ENCODE results near the gene SLC16A7. TPM values are rescaled to one million over a fixed set of nuclear protein-coding genes. Genes with fewer than 3 reads are reported as not detected.

Gene SLC16A7
- total and polyA plus RNA-seq, 4 donors = 0.88 to 60.2 (median 25.6) TPM

DNA sequence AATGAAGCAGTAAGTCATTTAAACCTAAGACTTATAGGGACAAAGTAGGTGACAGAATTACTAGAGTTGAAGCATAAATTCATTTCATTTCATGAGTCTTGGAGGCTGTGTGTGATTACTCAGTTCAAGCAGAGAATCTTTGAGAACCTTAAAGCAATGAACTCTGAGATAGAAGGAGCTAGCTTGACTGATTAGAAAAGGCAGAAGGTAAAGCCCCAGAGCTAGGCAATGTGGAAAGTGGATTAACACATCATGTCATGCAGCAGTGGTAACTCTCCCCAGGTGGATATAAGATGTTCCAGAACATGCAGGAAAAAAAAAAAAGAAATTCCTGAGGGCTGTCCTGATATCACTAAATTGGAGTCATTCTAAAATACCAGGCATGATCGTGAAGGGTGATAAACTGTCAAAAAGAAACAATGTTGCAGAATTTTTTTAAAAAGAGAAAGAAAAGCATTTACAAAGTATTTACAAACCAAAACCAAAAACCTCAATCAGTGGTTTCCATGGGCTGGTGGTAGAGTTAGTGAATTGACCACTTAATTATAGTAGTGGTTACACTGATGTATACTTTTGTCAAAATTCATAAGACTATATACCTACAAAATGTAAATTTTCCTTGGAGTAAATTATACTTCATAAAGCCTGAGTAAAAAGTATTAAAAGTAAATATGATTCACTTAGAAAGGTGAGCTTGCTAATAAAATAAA lies 12.7 kb upstream of the SLC16A7 start:
- DNase-seq (no peak), ATAC-seq (ENCODE audit: low FRiP score) (no peak)
- Histone ChIP-seq H3K27ac (ENCODE audit: low read depth in 1 of 2, low read length in 2 of 2) (no peak overlapping the region), H3K9me3 (ENCODE audit: control insufficient read depth, low read length) (no peaks in the 10 kb centered on the region), H3K4me3 (ENCODE audit: low read length in 2 of 2) (no peak overlapping the region), H3K4me1 (ENCODE audit: control insufficient read depth in 1 of 2, insufficient read depth in 2 of 2, low read length in 2 of 2) (no peaks in the 10 kb centered on the region), H3K27me3 (ENCODE audit: control insufficient read depth in 1 of 2, insufficient read depth in 2 of 2, low read length in 1 of 2) (no peaks in the 10 kb centered on the region), H3K36me3 (ENCODE audit: control insufficient read depth in 1 of 2, insufficient read depth in 2 of 2, low read length in 1 of 2) (no peaks in the 10 kb centered on the region)
- intact Hi-C loops (cut with DNase I) = no loop called here
- 50 to 55% methylated on average over 1 of the region's 1 CpG for WGBS, 2 donors

DNA sequence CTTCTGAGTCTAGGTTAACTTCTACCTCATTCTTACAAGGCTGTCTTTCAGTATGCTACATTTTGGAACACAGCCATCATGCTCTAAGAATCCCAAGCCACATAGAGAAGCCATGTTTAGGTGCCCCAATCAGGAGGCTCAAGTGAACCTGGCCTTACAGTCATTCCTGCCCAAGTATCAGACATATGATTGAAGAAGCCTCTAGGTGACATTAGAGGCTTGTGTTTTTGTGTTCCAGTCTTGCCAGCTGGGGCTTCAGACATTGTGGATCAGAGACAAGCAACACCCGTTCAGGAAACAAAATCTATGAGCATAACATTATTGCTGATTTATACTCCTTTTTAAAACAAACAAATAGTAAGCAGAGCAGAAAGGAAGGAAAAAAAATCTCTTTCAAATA lies 8.1 kb upstream of the SLC16A7 start:
- no peak overlapping the region for H3K27ac ChIP-seq (ENCODE audit: low read depth in 1 of 2, low read length in 2 of 2)
- 83 to 85% methylated on average over 1 of the region's 1 CpG for WGBS, 2 donors
- intact Hi-C loops (cut with DNase I) = no loop called here

GRCh38 chr12:59593761-59594160 lies 2.1 kb upstream of the SLC16A7 start:
- no peaks in the 10 kb centered on the region for H3K9me3 ChIP-seq (ENCODE audit: control insufficient read depth, low read length)
- no peak overlapping the region for H3K4me3 ChIP-seq (ENCODE audit: low read length in 2 of 2)
- no peaks in the 10 kb centered on the region for H3K27me3 ChIP-seq (ENCODE audit: control insufficient read depth in 1 of 2, insufficient read depth in 2 of 2, low read length in 1 of 2)
- intact Hi-C loops (cut with DNase I) = loop anchor here (10.0 kb wide), 2 partner anchors 139 to 211 kb away; no protein-coding TSS in a partner anchor
- 97 to 99% methylated on average over 1 of the region's 1 CpG for WGBS, 2 donors
- H3K4me1 ChIP-seq (ENCODE audit: control insufficient read depth in 1 of 2, insufficient read depth in 2 of 2, low read length in 2 of 2) = no peaks in the 10 kb centered on the region
- no peak for DNase-seq
- H3K36me3 ChIP-seq (ENCODE audit: control insufficient read depth in 1 of 2, insufficient read depth in 2 of 2, low read length in 1 of 2) = no peaks in the 10 kb centered on the region
- H3K27ac ChIP-seq (ENCODE audit: low read depth in 1 of 2, low read length in 2 of 2) = no peak overlapping the region
- no peak for ATAC-seq (ENCODE audit: low FRiP score)

More for the DNA sequence above, 8.1 kb upstream of the SLC16A7 start:
- no peaks in the 10 kb centered on the region for H3K27me3 ChIP-seq (ENCODE audit: control insufficient read depth in 1 of 2, insufficient read depth in 2 of 2, low read length in 1 of 2)
- no peaks in the 10 kb centered on the region for H3K36me3 ChIP-seq (ENCODE audit: control insufficient read depth in 1 of 2, insufficient read depth in 2 of 2, low read length in 1 of 2)
- no peaks in the 10 kb centered on the region for H3K4me1 ChIP-seq (ENCODE audit: control insufficient read depth in 1 of 2, insufficient read depth in 2 of 2, low read length in 2 of 2)
- DNase-seq (no peak), ATAC-seq (ENCODE audit: low FRiP score) (no peak)
- no peaks in the 10 kb centered on the region for H3K9me3 ChIP-seq (ENCODE audit: control insufficient read depth, low read length)
- no peak overlapping the region for H3K4me3 ChIP-seq (ENCODE audit: low read length in 2 of 2)

- ATAC-seq (ENCODE audit: low FRiP score) (no peak), DNase-seq (no peak)
These were observed 807 bp upstream of the SLC16A7 start for GRCh38 chr12:59594943-59595500.

GRCh38 chr12:59595565-59595882 lies 305 bp upstream of the SLC16A7 start:
- Histone ChIP-seq H3K4me1 (ENCODE audit: control insufficient read depth in 1 of 2, insufficient read depth in 2 of 2, low read length in 2 of 2) (peaks cover 3% of the 10 kb centered on the region in 2 donors), H3K27me3 (ENCODE audit: control insufficient read depth in 1 of 2, insufficient read depth in 2 of 2, low read length in 1 of 2) (no peaks in the 10 kb centered on the region), H3K36me3 (ENCODE audit: control insufficient read depth in 1 of 2, insufficient read depth in 2 of 2, low read length in 1 of 2) (no peaks in the 10 kb centered on the region), H3K27ac (ENCODE audit: low read depth in 1 of 2, low read length in 2 of 2) (peak overlapping the region in 1 of 2 donors; percentile 95), H3K4me3 (ENCODE audit: low read length in 2 of 2) (peak overlapping the region; percentile 71 to 94), H3K9me3 (ENCODE audit: control insufficient read depth, low read length) (no peaks in the 10 kb centered on the region)
- intact Hi-C loops (cut with DNase I) = loop anchor here (5.0 to 10.0 kb wide), 4 partner anchors 67 to 212 kb away; no protein-coding TSS in a partner anchor
- 0% methylated on average over 5 of the region's 5 CpGs for WGBS, 2 donors
- ATAC-seq (ENCODE audit: low FRiP score) (no peak), DNase-seq (no peak)

More at GRCh38 chr12:59594943-59595500, 807 bp upstream of the SLC16A7 start:
- intact Hi-C loops (cut with DNase I) = loop anchor here (5.0 to 10.0 kb wide), 4 partner anchors 67 to 212 kb away; no protein-coding TSS in a partner anchor
- WGBS, 2 donors = 64 to 65% methylated on average over 4 of the region's 4 CpGs
- Histone ChIP-seq H3K27ac (ENCODE audit: low read depth in 1 of 2, low read length in 2 of 2) (peak overlapping the region in 1 of 2 donors; percentile 79), H3K4me1 (ENCODE audit: control insufficient read depth in 1 of 2, insufficient read depth in 2 of 2, low read length in 2 of 2) (peaks cover 0 to 3% of the 10 kb centered on the region in 2 donors), H3K9me3 (ENCODE audit: control insufficient read depth, low read length) (no peaks in the 10 kb centered on the region), H3K4me3 (ENCODE audit: low read length in 2 of 2) (peak overlapping the region; percentile 71 to 94), H3K36me3 (ENCODE audit: control insufficient read depth in 1 of 2, insufficient read depth in 2 of 2, low read length in 1 of 2) (no peaks in the 10 kb centered on the region), H3K27me3 (ENCODE audit: control insufficient read depth in 1 of 2, insufficient read depth in 2 of 2, low read length in 1 of 2) (no peaks in the 10 kb centered on the region)

DNA sequence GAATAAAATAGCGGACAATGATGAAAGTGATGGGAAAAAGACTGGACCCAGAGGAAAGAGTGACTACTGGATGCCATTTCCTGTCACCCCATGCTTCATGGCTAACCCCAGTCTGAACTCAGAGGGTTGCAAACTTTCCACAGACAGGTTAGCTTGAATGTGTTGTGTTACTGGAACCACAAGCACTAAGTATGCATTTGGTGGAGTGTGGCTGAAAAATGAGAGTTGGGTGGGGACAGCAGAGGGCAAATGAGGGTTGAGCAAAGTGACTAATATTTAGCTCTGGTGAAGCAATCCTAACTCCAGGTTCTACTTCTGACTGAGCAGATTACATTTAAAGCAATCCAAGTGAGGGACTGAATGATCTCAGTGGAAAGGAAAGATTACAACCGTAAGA lies 1.6 kb downstream of the SLC16A7 start:
- WGBS, 2 donors = 0 to 1% methylated on average over 2 of the region's 2 CpGs
- DNase-seq = peak; percentile 63 to 64

GRCh38 chr12:59600171-59600570 lies 4.3 kb downstream of the SLC16A7 start:
- intact Hi-C loops (cut with DNase I) = no loop called here
- no peaks in the 10 kb centered on the region for H3K9me3 ChIP-seq (ENCODE audit: control insufficient read depth, low read length)
- no peaks in the 10 kb centered on the region for H3K27me3 ChIP-seq (ENCODE audit: control insufficient read depth in 1 of 2, insufficient read depth in 2 of 2, low read length in 1 of 2)
- no peak overlapping the region for H3K27ac ChIP-seq (ENCODE audit: low read depth in 1 of 2, low read length in 2 of 2)
- DNase-seq (no peak), ATAC-seq (ENCODE audit: low FRiP score) (no peak)
- peaks cover 3% of the 10 kb centered on the region in 2 donors for H3K4me1 ChIP-seq (ENCODE audit: control insufficient read depth in 1 of 2, insufficient read depth in 2 of 2, low read length in 2 of 2)
- no peak overlapping the region for H3K4me3 ChIP-seq (ENCODE audit: low read length in 2 of 2)
- H3K36me3 ChIP-seq (ENCODE audit: control insufficient read depth in 1 of 2, insufficient read depth in 2 of 2, low read length in 1 of 2) = no peaks in the 10 kb centered on the region

More for the DNA sequence above, 1.6 kb downstream of the SLC16A7 start:
- Histone ChIP-seq H3K9me3 (ENCODE audit: control insufficient read depth, low read length) (no peaks in the 10 kb centered on the region), H3K4me3 (ENCODE audit: low read length in 2 of 2) (peak overlapping the region; percentile 71 to 86), H3K27ac (ENCODE audit: low read depth in 1 of 2, low read length in 2 of 2) (peak overlapping the region; percentile 95 to 97), H3K27me3 (ENCODE audit: control insufficient read depth in 1 of 2, insufficient read depth in 2 of 2, low read length in 1 of 2) (no peaks in the 10 kb centered on the region), H3K36me3 (ENCODE audit: control insufficient read depth in 1 of 2, insufficient read depth in 2 of 2, low read length in 1 of 2) (no peaks in the 10 kb centered on the region), H3K4me1 (ENCODE audit: control insufficient read depth in 1 of 2, insufficient read depth in 2 of 2, low read length in 2 of 2) (peaks cover 3% of the 10 kb centered on the region in 2 donors)
- peak; percentile 86 for ATAC-seq (ENCODE audit: low FRiP score)
- intact Hi-C loops (cut with DNase I) = loop anchor here (5.0 to 10.0 kb wide), 4 partner anchors 65 to 210 kb away; no protein-coding TSS in a partner anchor

GRCh38 chr12:59603754-59604153 lies 7.9 kb downstream of the SLC16A7 start:
- intact Hi-C loops (cut with DNase I) = no loop called here
- no peak overlapping the region for H3K4me3 ChIP-seq (ENCODE audit: low read length in 2 of 2)
- no peak for DNase-seq
- no peaks in the 10 kb centered on the region for H3K9me3 ChIP-seq (ENCODE audit: control insufficient read depth, low read length)
- H3K27ac ChIP-seq (ENCODE audit: low read depth in 1 of 2, low read length in 2 of 2) = no peak overlapping the region
- no peak for ATAC-seq (ENCODE audit: low FRiP score)
- no peaks in the 10 kb centered on the region for H3K27me3 ChIP-seq (ENCODE audit: control insufficient read depth in 1 of 2, insufficient read depth in 2 of 2, low read length in 1 of 2)
- H3K4me1 ChIP-seq (ENCODE audit: control insufficient read depth in 1 of 2, insufficient read depth in 2 of 2, low read length in 2 of 2) = peaks cover 3 to 6% of the 10 kb centered on the region in 2 donors
- H3K36me3 ChIP-seq (ENCODE audit: control insufficient read depth in 1 of 2, insufficient read depth in 2 of 2, low read length in 1 of 2) = no peaks in the 10 kb centered on the region
